SK-N-SH treated with all-trans-retinoic acid at 6 μM for 48 hours (cell line): ENCODE data around the gene THOP1.

Experiments used
- ARNTL ChIP-seq: fragments of 450-650 bp; formaldehyde crosslinking; IDR thresholded peaks from 2 replicates; pipeline ENCODE4 v1.5.0; 2020; ENCODE audit warnings: low read depth, mild to moderate bottlenecking, moderate library complexity, borderline replicate concordance
- CSRNP3 ChIP-seq: fragments of 250-450 bp; sonication (Bioruptor Pico); IDR thresholded peaks from 2 replicates; pipeline ENCODE4 v1.5.1; 2021; ENCODE audit warnings: mild to moderate bottlenecking, moderate library complexity
- SNAI2 ChIP-seq: fragments of 250-450 bp; sonication (Bioruptor Pico); IDR thresholded peaks from 2 replicates; pipeline ENCODE4 v1.5.0; 2020; ENCODE audit warnings: mild to moderate bottlenecking, moderate library complexity
- TF ChIP-seq, protein P1 (sequence below): fragments of 250-450 bp; sonication (Bioruptor Pico); IDR thresholded peaks from 2 replicates; pipeline ENCODE4 v1.8.0; 2021; ENCODE audit warnings: low read depth, mild to moderate bottlenecking, moderate library complexity, borderline replicate concordance
- TF ChIP-seq, protein P2 (sequence below): fragments of 250-450 bp; sonication (Bioruptor Pico); IDR thresholded peaks from 2 replicates; pipeline ENCODE4 v1.8.0; 2020; ENCODE audit warnings: mild to moderate bottlenecking, moderate library complexity, borderline replicate concordance

- TF ChIP-seq, protein P1, sequence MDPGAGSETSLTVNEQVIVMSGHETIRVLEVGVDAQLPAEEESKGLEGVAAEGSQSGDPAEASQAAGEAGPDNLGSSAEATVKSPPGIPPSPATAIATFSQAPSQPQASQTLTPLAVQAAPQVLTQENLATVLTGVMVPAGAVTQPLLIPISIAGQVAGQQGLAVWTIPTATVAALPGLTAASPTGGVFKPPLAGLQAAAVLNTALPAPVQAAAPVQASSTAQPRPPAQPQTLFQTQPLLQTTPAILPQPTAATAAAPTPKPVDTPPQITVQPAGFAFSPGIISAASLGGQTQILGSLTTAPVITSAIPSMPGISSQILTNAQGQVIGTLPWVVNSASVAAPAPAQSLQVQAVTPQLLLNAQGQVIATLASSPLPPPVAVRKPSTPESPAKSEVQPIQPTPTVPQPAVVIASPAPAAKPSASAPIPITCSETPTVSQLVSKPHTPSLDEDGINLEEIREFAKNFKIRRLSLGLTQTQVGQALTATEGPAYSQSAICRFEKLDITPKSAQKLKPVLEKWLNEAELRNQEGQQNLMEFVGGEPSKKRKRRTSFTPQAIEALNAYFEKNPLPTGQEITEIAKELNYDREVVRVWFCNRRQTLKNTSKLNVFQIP (CRISPR knock-in tag): no peak
- TF ChIP-seq SNAI2 (CRISPR knock-in tag) (no peak), ARNTL (CRISPR knock-in tag) (no peak), CSRNP3 (CRISPR knock-in tag) (no peak)
- TF ChIP-seq, protein P2, sequence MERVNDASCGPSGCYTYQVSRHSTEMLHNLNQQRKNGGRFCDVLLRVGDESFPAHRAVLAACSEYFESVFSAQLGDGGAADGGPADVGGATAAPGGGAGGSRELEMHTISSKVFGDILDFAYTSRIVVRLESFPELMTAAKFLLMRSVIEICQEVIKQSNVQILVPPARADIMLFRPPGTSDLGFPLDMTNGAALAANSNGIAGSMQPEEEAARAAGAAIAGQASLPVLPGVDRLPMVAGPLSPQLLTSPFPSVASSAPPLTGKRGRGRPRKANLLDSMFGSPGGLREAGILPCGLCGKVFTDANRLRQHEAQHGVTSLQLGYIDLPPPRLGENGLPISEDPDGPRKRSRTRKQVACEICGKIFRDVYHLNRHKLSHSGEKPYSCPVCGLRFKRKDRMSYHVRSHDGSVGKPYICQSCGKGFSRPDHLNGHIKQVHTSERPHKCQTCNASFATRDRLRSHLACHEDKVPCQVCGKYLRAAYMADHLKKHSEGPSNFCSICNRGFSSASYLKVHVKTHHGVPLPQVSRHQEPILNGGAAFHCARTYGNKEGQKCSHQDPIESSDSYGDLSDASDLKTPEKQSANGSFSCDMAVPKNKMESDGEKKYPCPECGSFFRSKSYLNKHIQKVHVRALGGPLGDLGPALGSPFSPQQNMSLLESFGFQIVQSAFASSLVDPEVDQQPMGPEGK: no peak
These were observed 6.6 kb downstream of the THOP1 start for GRCh38 chr19:2791876-2792275.
